ENCODE data around the gene CHI3L2. TPM values are rescaled to one million over a fixed set of nuclear protein-coding genes. Genes with fewer than 3 reads are reported as not detected.

CHI3L2 gene, protein sequence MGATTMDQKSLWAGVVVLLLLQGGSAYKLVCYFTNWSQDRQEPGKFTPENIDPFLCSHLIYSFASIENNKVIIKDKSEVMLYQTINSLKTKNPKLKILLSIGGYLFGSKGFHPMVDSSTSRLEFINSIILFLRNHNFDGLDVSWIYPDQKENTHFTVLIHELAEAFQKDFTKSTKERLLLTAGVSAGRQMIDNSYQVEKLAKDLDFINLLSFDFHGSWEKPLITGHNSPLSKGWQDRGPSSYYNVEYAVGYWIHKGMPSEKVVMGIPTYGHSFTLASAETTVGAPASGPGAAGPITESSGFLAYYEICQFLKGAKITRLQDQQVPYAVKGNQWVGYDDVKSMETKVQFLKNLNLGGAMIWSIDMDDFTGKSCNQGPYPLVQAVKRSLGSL
- polyA plus RNA-seq (2011; rRNA removed): 0.23 and 0.28 TPM in 2 replicates
- polyA plus RNA-seq (2012; cell fraction: cytosol; rRNA removed): 0.04 and 0.09 TPM in 2 replicates
- not detected in 2 replicates for polyA plus RNA-seq (2012; cell fraction: nucleus; rRNA removed)
- polyA plus RNA-seq (2017; fragmentation: RNase III; extraction: RNeasy Plus Mini Kit Qiagen cat#74134 plus additional on column Dnase treatment): 0.22 to 0.43 TPM (median 0.42 TPM) in 3 replicates
- polyA minus RNA-seq (2011; rRNA and poly(A)+ RNA removed): 0.08 TPM in 1 of 2 replicates, not detected in the other

DNA sequence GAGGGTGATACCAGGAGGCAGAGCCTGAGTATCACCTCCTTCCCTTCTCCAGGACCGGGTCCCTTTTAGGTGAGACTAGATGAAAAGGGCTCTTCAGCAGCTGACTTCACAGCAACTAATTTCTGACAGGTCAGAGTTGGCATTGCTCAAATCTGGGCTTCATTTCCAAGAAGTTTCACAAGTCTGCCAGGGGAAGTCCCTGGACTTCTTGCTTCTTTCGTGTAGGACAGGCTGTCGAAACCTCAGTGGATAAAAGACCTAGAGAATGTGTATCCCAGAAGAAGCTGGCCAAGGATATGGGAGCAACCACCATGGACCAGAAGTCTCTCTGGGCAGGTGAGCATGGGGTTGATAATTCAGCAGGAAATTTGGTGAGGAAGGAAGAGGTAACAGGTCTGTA, at the start of gene CHI3L2:
Gene CHI3L2, plus strand, starts transcription at position 280 of the 400 bp plus-strand sequence. Its CDS starts 17 bp downstream, at position 297.
- TF ChIP-seq MYC (IDR thresholded peaks at IDR 0.05; ENCODE audit: borderline replicate concordance, low read length) (no peak), POLR2A (IDR thresholded peaks at IDR 0.05; ENCODE audit: low read length) (no peak), ZSCAN20 (CRISPR knock-in tag; IDR thresholded peaks at IDR 0.05) (no peak), HES2 (IDR thresholded peaks at IDR 0.05) (no peak), HMGXB4 (CRISPR knock-in tag; IDR thresholded peaks at IDR 0.05; ENCODE audit: borderline replicate concordance) (no peak), CHD4 (IDR thresholded peaks at IDR 0.05; ENCODE audit: borderline replicate concordance) (no peak), RARB (CRISPR knock-in tag; IDR thresholded peaks at IDR 0.05) (no peak), NR3C1 (IDR thresholded peaks at IDR 0.05) (no peak), HOXA7 (CRISPR knock-in tag; IDR thresholded peaks at IDR 0.05) (no peak), POLR2AphosphoS2 (conservative IDR thresholded peaks at IDR 0.05; ENCODE audit: low read length) (no peak)
- TF ChIP-seq, protein P1, sequence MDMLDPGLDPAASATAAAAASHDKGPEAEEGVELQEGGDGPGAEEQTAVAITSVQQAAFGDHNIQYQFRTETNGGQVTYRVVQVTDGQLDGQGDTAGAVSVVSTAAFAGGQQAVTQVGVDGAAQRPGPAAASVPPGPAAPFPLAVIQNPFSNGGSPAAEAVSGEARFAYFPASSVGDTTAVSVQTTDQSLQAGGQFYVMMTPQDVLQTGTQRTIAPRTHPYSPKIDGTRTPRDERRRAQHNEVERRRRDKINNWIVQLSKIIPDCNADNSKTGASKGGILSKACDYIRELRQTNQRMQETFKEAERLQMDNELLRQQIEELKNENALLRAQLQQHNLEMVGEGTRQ (IDR thresholded peaks at IDR 0.05): no peak
- CTCF ChIA-PET: interaction anchor here (13.8 kb wide), 1 partner anchor 170 kb away, joined by 174 read pairs; no protein-coding TSS in a partner anchor
- H3K4me3 ChIP-seq: no peak within 1 kb of the TSS
- POLR2A ChIA-PET: no interaction called here
- DNase-seq (ENCODE audit: low read depth in 1 of 2, low spot score in 1 of 2) (no peak), FAIRE-seq (no peak), ATAC-seq (no peak)
- 69% methylated on average over 3 of the region's 3 CpGs for WGBS (ENCODE audit: missing lambda C conversion rate)
- H3K4me1 ChIP-seq: peaks cover 19% of the 10 kb centered on the region
- no peaks in the 10 kb centered on the region for H3K9me3 ChIP-seq
- H3K4me2 ChIP-seq: peak within 1 kb of the TSS; percentile 62
- peak within 1 kb of the TSS; percentile 58 to 69; a peak in 5 of 6 replicates for H3K27ac ChIP-seq

DNA sequence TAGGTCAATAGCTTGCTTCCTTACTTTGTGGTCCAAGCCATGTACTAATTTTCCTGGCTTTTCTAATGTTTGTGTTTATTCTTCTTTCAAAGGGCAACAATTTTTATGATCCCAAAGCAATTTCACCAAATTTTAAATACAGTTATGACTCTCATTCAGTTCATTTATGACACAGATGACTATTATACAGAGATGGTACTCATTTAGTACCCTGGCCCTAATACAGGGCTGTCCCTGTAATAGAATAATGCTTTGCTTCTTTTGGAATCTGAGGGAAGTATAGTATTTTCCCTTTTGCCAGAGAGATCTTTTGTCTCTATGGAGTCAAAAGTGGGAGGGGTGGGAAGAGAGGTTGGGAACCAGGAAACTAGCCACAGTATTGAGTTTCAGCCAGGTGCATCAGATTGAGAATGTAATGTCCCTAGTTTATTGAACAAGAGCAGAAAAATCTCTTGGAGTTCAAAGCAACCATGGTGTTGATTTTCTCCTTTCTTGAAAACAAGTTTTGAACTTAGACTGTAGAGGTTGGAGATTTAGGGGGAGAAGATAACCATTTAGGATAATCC, 47.5 kb upstream of the CHI3L2 start:
- Histone ChIP-seq H3K4me1 (no peaks in the 10 kb centered on the region), H3K9me3 (no peaks in the 10 kb centered on the region), H3K4me2 (no peak overlapping the region), H3K27ac (no peak overlapping the region), H3K4me3 (no peak overlapping the region)
- DNase-seq (ENCODE audit: low read depth in 1 of 2, low spot score in 1 of 2) (no peak), FAIRE-seq (no peak), ATAC-seq (no peak)
- ChIA-PET POLR2A (no interaction called here), CTCF (no interaction called here)
- TF ChIP-seq, protein P2, sequence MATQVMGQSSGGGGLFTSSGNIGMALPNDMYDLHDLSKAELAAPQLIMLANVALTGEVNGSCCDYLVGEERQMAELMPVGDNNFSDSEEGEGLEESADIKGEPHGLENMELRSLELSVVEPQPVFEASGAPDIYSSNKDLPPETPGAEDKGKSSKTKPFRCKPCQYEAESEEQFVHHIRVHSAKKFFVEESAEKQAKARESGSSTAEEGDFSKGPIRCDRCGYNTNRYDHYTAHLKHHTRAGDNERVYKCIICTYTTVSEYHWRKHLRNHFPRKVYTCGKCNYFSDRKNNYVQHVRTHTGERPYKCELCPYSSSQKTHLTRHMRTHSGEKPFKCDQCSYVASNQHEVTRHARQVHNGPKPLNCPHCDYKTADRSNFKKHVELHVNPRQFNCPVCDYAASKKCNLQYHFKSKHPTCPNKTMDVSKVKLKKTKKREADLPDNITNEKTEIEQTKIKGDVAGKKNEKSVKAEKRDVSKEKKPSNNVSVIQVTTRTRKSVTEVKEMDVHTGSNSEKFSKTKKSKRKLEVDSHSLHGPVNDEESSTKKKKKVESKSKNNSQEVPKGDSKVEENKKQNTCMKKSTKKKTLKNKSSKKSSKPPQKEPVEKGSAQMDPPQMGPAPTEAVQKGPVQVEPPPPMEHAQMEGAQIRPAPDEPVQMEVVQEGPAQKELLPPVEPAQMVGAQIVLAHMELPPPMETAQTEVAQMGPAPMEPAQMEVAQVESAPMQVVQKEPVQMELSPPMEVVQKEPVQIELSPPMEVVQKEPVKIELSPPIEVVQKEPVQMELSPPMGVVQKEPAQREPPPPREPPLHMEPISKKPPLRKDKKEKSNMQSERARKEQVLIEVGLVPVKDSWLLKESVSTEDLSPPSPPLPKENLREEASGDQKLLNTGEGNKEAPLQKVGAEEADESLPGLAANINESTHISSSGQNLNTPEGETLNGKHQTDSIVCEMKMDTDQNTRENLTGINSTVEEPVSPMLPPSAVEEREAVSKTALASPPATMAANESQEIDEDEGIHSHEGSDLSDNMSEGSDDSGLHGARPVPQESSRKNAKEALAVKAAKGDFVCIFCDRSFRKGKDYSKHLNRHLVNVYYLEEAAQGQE (IDR thresholded peaks at IDR 0.05): no peak
- no peak for TF ChIP-seq MAFK (IDR thresholded peaks at IDR 0.05; ENCODE audit: partially characterized antibody)
- TF ChIP-seq FOXS1 (CRISPR knock-in tag; IDR thresholded peaks at IDR 0.05): no peak
- no peak for TF ChIP-seq FOSB (CRISPR knock-in tag; IDR thresholded peaks at IDR 0.05)
- TF ChIP-seq MAZ (IDR thresholded peaks at IDR 0.05; ENCODE audit: borderline replicate concordance, low read depth, low read length): no peak
- no peak for TF ChIP-seq CEBPB (IDR thresholded peaks at IDR 0.05)

All from A549 (cell line).